ENCODE data around the gene NRXN3. TPM values are rescaled to one million over a fixed set of nuclear protein-coding genes. Genes with fewer than 3 reads are reported as not detected.

Gene NRXN3
- total RNA-seq, 1 donor from 2014 or later = not detected

- DNase-seq (ENCODE audit: low read depth in 2 of 2) = no peak
Measured at GRCh38 chr14:78637489-78637888, 467.3 kb downstream of the NRXN3 start.

- DNase-seq (ENCODE audit: low read depth in 2 of 2) = no peak
Measured at GRCh38 chr14:78637908-78638475, 467.8 kb downstream of the NRXN3 start.

- DNase-seq (ENCODE audit: low read depth in 2 of 2) = no peak
Measured at GRCh38 chr14:78638926-78639325, 468.8 kb downstream of the NRXN3 start.

- DNase-seq (ENCODE audit: low read depth in 2 of 2) = no peak
Measured at GRCh38 chr14:78644824-78645559, 474.8 kb downstream of the NRXN3 start.

- DNase-seq (ENCODE audit: low read depth in 2 of 2) = no peak
Measured at GRCh38 chr14:78652727-78653126, 482.6 kb downstream of the NRXN3 start.

- no peak for DNase-seq (ENCODE audit: low read depth in 2 of 2)
Measured at GRCh38 chr14:78653173-78653572, 483.0 kb downstream of the NRXN3 start.

GRCh38 chr14:78657451-78657850 is 487.3 kb downstream of the NRXN3 start:
- no peak for DNase-seq (ENCODE audit: low read depth in 2 of 2)

GRCh38 chr14:78664841-78665240 is 494.7 kb downstream of the NRXN3 start:
- no peak for DNase-seq (ENCODE audit: low read depth in 2 of 2)

- DNase-seq (ENCODE audit: low read depth in 2 of 2) = no peak
Measured at GRCh38 chr14:78666336-78667056, 496.3 kb downstream of the NRXN3 start.

GRCh38 chr14:78667141-78667540 is 497.0 kb downstream of the NRXN3 start:
- DNase-seq (ENCODE audit: low read depth in 2 of 2) = no peak

- DNase-seq (ENCODE audit: low read depth in 2 of 2) = no peak
Measured at GRCh38 chr14:78673845-78674244, 503.7 kb downstream of the NRXN3 start.

- DNase-seq (ENCODE audit: low read depth in 2 of 2) = no peak
Measured at GRCh38 chr14:78674820-78675219, 504.6 kb downstream of the NRXN3 start.

GRCh38 chr14:78683206-78683605 is 513.0 kb downstream of the NRXN3 start:
- no peak for DNase-seq (ENCODE audit: low read depth in 2 of 2)

GRCh38 chr14:78683981-78684380 is 513.8 kb downstream of the NRXN3 start:
- DNase-seq (ENCODE audit: low read depth in 2 of 2) = no peak

- no peak for DNase-seq (ENCODE audit: low read depth in 2 of 2)
Measured at GRCh38 chr14:78688503-78688902, 518.3 kb downstream of the NRXN3 start.

- DNase-seq (ENCODE audit: low read depth in 2 of 2) = no peak
Measured at GRCh38 chr14:78690836-78691235, 520.7 kb downstream of the NRXN3 start.

GRCh38 chr14:78697341-78697740 is 527.2 kb downstream of the NRXN3 start:
- DNase-seq (ENCODE audit: low read depth in 2 of 2) = peak; percentile 24 to 41

- no peak for DNase-seq (ENCODE audit: low read depth in 2 of 2)
Measured at GRCh38 chr14:78698991-78699390, 528.8 kb downstream of the NRXN3 start.

- no peak for DNase-seq (ENCODE audit: low read depth in 2 of 2)
Measured at GRCh38 chr14:78700236-78700635, 530.1 kb downstream of the NRXN3 start.

GRCh38 chr14:78701246-78701645 is 531.1 kb downstream of the NRXN3 start:
- no peak for DNase-seq (ENCODE audit: low read depth in 2 of 2)

- DNase-seq (ENCODE audit: low read depth in 2 of 2) = no peak
Measured at GRCh38 chr14:78704965-78705364, 534.8 kb downstream of the NRXN3 start.

- no peak for DNase-seq (ENCODE audit: low read depth in 2 of 2)
Measured at GRCh38 chr14:78705989-78706388, 535.8 kb downstream of the NRXN3 start.

Data from lung microvascular endothelial cell (primary cell).